Activated T-cell treated with anti-CD3 and anti-CD28 coated beads, Interleukin-2, amount 50 U/mL, for 1 hour (primary cell): ENCODE results near the gene NEU4.

Experiments
- DNase-seq: peaks from one replicate; pipeline ENCODE4 v3.0.0-alpha.2; 2020

Gene NEU4

DNA sequence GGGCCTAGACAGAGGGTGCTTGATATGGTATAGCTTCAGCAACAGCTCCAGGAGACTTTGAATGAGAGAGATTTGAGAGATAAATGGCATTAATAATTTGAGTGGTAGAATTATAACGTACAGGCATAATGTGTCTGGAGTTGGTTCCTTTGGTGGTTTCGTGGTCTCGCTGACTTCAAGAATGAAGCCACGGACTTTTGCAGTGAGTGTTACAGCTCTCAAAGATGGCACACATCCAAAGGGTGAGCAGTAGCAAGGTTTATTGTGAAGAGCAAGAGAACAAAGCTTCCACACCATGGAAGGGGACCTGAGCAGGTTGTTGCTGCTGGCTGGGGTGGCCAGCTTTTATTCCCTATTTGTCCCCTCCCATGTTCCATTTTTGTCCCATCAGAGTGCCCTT lies 26.6 kb downstream of the NEU4 start:
- DNase-seq = no peak

DNA sequence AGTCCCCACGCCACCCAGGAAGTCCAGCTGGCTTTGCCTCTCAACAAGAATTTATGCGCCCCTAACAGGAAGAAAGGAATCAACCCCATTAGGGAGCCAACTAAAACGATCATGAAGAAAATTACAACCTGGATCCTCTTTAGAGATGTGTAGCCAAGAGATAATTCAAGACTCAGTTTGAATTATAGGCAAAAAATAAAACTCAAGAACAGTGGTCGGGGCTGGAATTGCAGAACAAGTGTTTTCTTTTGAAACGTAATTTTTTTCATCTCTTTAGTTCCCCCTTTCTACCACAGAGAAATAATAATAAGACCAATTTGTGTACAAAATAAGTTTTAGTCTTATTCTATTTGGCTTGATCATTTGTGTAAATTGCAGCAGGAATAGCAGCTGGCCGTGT lies 27.3 kb downstream of the NEU4 start:
- no peak for DNase-seq

DNA sequence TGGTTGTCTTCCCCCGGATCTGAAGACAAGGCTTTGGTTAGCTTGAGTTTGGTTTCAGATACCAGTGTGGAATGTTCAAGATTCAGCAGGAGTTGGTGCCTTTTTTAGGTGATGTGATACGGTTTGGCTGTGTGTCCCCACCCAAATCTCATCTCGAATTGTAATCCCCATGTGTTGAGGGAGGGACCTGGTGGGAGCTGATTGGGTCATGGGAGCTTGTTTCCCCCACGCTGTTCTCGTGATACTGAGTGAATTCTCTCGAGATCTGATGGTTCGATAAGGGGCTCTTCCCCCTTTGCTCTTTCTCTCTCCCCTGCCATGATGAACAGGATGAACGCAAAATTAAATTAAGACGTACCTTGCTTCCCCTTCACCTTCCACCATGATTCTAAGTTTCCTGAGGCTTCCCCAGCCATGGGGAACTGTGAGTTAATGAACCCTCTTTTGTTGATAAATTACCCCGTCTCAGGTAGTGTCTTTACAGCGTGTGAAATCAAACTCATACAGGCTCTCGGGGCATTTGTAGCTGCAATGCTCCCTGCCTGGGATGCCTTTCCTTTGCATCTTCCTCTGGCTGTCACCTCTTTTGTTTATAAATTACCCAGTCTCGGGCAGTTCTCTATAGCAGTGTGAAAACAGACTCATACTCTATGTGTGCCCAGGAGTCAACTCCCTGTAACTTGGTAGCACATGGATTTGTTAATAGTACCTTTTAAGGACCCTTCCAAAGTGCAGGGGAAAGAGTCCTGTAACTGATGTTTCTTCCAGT lies 28.4 kb downstream of the NEU4 start:
- no peak for DNase-seq

- no peak for DNase-seq
Measured at GRCh38 chr2:241841181-241842066, 32.4 kb downstream of the NEU4 start.

DNA sequence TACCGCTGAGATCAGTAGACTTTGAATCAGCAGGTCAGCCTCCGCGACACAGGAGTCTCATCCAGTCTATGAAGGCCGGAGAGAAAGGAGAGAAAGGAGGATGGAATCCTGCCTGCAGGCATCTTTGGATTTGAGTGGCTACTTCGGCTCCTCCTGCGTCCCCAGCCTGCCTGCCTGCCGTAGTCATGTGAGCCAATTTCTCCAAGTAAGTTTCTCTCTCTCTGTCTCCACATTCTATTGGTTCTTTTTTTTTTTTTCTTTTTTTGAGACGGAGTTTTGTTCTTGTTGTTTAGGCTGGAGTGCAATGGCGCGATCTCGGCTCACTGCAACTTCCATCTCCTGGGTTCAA lies 33.0 kb downstream of the NEU4 start:
- DNase-seq = no peak

DNA sequence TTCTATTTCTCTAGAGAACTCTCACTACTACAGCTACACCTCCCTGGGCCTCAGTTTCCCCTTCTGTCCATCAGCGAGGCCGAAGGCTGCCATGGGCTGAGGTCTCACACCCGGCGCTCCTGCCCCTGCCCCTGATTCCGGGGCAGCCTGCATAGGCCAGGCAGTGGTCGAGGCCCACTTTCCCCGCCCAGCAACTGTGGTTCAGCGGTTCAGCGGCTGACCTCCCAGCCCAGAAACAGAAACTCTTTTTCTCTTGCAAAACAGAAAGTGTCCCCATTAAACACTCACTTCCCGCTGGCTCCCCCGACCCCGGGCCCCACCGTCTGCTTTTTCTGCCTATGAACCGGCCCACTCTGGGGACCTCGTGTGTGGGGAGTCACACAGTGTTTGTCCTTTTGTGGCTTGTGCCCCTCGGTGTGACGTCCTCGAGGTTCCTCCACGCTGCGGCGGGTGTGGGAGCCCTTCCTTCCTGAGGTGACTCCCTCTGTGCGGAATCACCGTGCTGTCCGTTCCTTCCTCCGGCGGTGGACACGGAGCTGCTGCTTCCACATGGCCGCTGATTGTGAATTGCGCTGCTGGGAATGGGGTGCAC lies 33.7 kb downstream of the NEU4 start:
- DNase-seq = peak; percentile 63

- no peak for DNase-seq
Measured at GRCh38 chr2:241843321-241844065, 34.5 kb downstream of the NEU4 start.

DNA sequence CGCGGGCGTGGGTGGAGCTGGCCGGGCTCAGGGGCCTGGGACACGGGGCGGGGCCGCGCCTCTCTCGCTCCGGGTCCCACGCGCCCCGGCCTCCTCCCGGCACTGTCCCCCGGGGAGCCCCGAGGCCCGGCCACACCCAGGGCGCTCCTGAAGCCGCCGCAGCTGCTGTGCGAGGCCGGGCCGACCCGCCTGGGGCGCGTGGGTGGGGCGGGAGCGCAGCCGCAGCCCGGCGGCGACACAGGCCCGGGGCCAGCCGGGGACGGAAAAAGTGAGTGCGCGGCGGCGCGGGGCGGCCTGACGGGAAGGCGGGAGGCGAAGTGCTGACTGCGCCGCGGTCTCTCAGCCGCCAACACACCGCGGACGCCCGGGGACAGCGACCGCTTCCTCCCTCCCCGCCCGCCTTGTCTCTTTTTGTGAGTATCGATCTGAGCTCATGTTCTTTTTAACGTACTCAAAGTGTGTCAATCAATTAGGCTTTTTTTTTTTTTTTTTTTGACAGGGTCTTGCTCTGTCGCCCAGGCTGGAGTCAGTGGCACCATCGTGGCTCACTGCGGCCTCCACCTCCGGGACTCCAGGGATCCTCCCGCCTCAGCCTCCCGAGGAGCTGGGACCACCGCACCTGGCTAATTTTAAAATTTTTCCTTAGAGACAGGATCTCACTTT lies 35.2 kb downstream of the NEU4 start:
- peak; percentile 88 for DNase-seq

GRCh38 chr2:241844831-241845578 lies 36.0 kb downstream of the NEU4 start:
- no peak for DNase-seq

DNA sequence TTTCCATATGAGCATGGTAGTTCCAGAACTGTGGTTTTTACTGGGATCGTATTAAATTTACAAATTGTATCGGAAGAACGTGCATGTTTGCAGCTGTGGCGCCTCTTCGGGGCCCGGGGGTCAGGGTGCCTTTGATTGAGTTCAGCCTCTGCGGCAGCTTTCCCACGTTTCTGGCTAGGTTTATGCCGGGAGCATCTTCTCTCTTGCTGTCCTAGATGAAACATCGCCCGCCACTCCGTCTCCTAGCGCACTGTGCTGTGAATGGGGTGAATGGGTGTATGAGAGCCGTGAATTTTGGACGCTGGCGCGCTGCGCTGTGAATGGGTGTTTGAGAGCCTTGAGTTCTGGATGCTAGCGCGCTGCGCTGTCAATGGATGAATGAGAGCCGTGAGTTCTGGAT lies 37.4 kb downstream of the NEU4 start:
- DNase-seq = no peak

DNA sequence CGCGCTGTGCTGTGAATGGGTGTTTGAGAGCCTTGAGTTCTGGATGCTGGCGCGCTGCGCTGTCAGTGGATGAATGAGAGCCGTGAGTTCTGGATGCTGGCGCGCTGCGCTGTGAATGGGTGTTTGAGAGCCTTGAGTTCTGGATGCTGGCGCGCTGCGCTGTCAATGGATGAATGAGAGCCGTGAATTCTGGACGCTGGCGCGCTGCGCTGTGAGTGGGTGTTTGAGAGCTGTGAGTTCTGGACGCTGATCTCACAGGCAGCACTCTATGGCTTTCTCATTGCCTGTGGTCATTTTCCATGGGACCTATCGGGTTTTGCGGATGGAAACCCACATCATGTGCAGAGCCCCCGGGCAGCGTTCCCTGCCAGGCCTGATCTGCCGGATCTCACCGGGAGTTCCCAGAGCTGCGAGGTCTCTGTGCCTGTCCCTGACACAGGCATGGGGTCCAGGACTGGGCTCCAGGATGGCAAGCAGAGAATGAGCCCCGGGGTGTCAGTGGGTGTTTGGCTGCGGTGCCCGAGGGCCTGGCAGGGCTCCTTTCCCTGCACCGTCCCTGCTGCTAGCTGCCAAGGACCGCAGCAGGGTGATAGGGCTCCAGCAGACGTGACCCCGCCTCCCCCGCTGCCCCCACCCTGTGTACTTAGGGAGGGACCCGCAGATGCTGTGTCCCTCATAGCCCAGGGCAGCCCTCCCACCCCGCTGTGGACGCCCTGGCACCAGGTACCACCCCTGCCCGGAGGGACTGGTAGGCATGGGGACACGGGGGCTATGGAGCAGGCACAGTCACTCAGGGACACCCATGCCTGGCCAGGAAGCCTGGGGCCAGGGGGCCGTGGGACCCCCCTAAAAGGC lies 40.0 kb downstream of the NEU4 start:
- no peak for DNase-seq

GRCh38 chr2:241849616-241850543 lies 40.9 kb downstream of the NEU4 start:
- DNase-seq = no peak

DNA sequence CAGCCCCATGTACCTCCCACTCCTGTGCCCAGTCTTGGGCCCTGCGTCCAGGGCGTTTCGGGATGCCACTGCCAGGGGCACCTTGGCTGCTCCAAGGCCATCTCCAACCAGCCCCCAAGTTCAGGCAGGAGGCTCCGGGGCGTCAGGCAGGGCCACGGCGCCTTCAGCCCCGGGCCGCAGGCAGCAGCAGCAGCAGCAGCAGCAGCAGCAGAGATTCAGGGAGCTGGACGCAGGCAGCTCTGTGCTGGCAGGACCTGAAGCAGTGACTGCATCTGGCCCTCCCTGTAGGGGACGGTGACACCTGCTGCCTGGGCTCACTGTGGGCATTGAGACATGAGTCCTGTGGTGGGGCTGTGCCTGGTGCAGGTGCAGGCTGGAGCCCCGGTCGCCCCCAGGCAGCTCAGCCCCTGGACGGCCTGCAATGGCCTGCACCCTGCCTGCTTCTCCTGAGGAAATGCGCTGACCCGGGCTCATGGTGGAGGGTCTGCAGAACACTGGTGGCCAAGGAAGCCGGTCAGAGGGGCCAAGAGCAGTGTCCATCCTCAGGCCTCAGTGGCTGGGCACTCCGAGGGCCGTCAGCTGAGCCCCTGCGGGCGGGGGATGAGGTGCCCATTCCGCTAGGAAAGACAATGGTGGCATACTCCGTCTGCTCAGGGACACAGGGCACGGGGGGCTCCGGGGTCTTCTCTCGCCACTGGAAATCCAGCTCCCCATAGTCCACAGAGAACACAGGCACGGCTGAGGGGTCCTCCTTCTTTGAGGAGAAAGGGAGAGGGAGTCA lies 41.7 kb downstream of the NEU4 start:
- no peak for DNase-seq

- DNase-seq = no peak
Measured at GRCh38 chr2:241851325-241852115, 42.5 kb downstream of the NEU4 start.

DNA sequence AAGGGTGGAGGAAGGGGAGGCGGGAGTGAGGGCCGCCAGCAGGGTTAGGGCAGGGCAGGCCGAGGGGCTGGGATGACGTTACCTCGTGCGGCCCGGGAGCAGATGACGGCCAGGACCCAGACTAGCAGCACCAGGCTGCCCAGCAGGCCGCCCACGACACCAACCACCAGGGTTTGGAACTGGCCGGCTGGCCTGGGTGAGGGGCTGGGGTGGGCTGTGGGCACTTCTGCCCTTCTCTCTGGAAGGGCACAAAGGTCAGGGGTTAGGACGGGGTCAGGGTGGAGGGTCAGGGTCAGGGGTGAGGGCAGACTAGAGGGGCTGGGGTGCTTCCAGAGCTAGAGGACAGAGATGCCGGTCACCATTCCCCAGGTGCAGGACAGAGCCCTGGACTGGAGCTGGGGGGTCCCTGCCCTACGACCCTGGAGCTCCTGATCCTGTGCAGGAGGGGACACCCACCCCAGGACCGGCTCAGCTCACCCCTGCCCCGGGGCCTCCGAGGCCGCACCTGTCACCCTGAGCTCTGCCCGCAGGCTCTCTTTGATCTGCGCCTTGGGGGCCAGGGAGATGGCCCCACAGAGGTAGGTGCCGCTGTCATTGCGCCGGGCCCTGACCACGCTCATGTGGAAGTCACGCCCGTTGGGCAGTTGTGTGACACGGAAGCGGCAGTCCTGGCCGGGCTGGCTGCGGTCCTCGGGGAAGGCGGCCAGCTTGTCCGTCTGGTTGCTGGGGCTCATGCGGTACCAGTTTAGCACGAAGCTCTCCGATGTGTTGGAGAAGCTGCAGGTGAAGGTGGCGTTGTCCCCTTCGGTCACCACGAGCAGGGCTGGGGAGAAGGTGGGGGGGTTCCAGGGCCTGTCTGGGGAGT lies 43.4 kb downstream of the NEU4 start:
- DNase-seq = no peak

DNA sequence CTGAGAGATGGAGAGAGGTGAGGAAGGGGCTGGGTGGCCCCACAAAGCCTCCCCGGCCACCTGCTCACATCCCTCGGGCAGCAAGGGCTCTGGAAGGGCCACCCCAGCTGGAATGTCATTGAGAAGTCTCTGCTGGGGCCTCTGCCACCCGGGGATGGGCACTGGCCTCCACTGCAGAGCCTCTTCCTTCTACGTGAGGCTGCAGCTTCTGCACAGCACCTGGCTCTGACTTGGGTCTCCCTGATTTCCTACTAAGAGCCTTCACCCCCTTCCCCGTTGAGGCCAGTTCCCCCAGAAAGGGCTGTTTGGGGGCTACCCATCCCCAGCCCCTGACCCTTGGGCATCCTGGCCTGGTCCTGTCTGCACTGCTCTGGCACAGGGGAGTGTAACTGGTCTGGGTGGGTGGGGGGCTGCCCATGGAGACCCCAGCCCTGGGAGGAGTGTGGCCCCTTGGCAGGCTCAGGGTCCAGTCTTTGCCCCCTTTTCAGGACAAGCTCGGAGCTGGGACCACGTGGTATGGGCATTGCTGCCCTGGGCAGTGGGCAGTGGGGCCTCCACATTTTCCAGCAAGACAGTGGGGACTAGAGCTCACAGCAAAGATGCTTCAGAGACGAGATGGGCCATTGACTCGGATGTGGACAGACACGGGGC lies 44.1 kb downstream of the NEU4 start:
- DNase-seq = no peak
